PC-3 (cell line): Measurements from ENCODE around the gene TTC23L. TPM values are rescaled to one million over a fixed set of nuclear protein-coding genes. Genes with fewer than 3 reads are reported as not detected.

Source experiments
- ATAC-seq: fragments of 200-7000 bp; cut with Tn5 transposase; 2 replicates; pipeline ENCODE4 v1.9.1; 2020; ENCODE audit warnings: mild to moderate bottlenecking, moderate library complexity
- BruUV-seq: library from RNA; stranded (reverse); fragments of 400-500 nt; replicated peaks from 2 replicates; lab custom pipeline; 2021; lab: Mats Ljungman, UMichigan
- CTCF ChIA-PET: fragments of 300-600 bp; sonication (Branson Sonifier 250); formaldehyde crosslinking; loops from one replicate; lab custom pipeline; 2022; ENCODE audit warnings: antibody characterized with exemption; lab: Charles Lee
- POLR2A ChIA-PET: fragments of 300-600 bp; sonication (Branson Sonifier 250); formaldehyde crosslinking; loops from one replicate; lab custom pipeline; 2022; ENCODE audit warnings: antibody characterized with exemption; ENCODE audit not compliant: unreplicated experiment; lab: Charles Lee
- DNase-seq: peaks from one replicate; pipeline ENCODE4 v3.0.0-alpha.2; 2015
- H2AFZ ChIP-seq: fragments of 300-600 bp; sonication (generic); 2 replicates; pipeline ENCODE4 v1.6.0; 2016; ENCODE audit warnings: antibody characterized with exemption, low read length
- H3F3A ChIP-seq: fragments of 300-600 bp; sonication (generic); one replicate; pipeline ENCODE4 v1.6.0; 2017; ENCODE audit warnings: antibody characterized with exemption, low read length, control low read depth, mild to moderate bottlenecking; ENCODE audit not compliant: unreplicated experiment
- H3K27ac ChIP-seq: fragments of 300-600 bp; sonication (generic); 2 replicates; pipeline ENCODE4 v1.5.1; 2016; ENCODE audit warnings: mild to moderate bottlenecking, low read length
- H3K27me3 ChIP-seq: fragments of 300-600 bp; sonication (generic); 2 replicates; pipeline ENCODE4 v1.6.1; 2016; ENCODE audit warnings: low read length, mixed read lengths
- H3K36me3 ChIP-seq: fragments of 300-600 bp; sonication (generic); 2 replicates; pipeline ENCODE4 v1.6.1; 2016; ENCODE audit warnings: low read depth, mixed run types, low read length, mixed read lengths
- H3K4me1 ChIP-seq: fragments of 300-600 bp; sonication (generic); 2 replicates; pipeline ENCODE4 v1.5.1; 2016; ENCODE audit warnings: low read length; ENCODE audit not compliant: insufficient read depth
- H3K4me2 ChIP-seq: fragments of 300-600 bp; sonication (generic); 2 replicates; pipeline ENCODE4 v1.6.0; 2016; ENCODE audit warnings: low read length
- H3K4me3 ChIP-seq: fragments of 300-600 bp; sonication (generic); 2 replicates; pipeline ENCODE4 v1.5.1; 2016; ENCODE audit warnings: mild to moderate bottlenecking, low read length, mixed read lengths
- H3K79me2 ChIP-seq: fragments of 300-600 bp; sonication (generic); 2 replicates; pipeline ENCODE4 v1.6.1; 2017; ENCODE audit warnings: low read length, mixed read lengths
- H3K9ac ChIP-seq: fragments of 300-600 bp; sonication (generic); 2 replicates; pipeline ENCODE4 v1.6.0; 2016; ENCODE audit warnings: mild to moderate bottlenecking, low read length
- H3K9me2 ChIP-seq: fragments of 300-600 bp; sonication (generic); replicated peaks from 2 replicates; pipeline ENCODE4 v1.6.1; 2016; ENCODE audit warnings: mixed run types, low read length, mixed read lengths
- H3K9me3 ChIP-seq: fragments of 300-600 bp; sonication (generic); 2 replicates; pipeline ENCODE4 v1.6.1; 2016; ENCODE audit warnings: low read length, mixed read lengths
- H4K20me1 ChIP-seq: fragments of 300-600 bp; sonication (generic); 2 replicates; pipeline ENCODE4 v1.6.1; 2016; ENCODE audit warnings: low read length, mixed read lengths
- EZH2 ChIP-seq: fragments of 300-600 bp; sonication (generic); IDR thresholded peaks from one replicate; pipeline ENCODE4 v1.6.1; 2017; ENCODE audit warnings: antibody characterized with exemption, mild to moderate bottlenecking, low read length; ENCODE audit not compliant: unreplicated experiment
- EZH2phosphoT487 ChIP-seq: fragments of 300-600 bp; sonication (generic); IDR thresholded peaks from 2 replicates; pipeline ENCODE4 v1.6.1; 2018; ENCODE audit warnings: mild to moderate bottlenecking, antibody characterized with exemption, low read length, borderline replicate concordance
- intact Hi-C: fragments of 100-400 bp; cut with micrococcal nuclease; formaldehyde crosslinking; loops from 2 replicates; pipeline ENCODE4 v1.9.0; 2023
- total RNA-seq: library from RNA; depleted of rRNA; stranded (reverse); fragments of >200 nt; gene quantifications from 2 replicates; pipeline ENCODE4 v1.2.3, GENCODE V29; 2014; rRNA removed
- TF ChIP-seq, protein P1 (sequence below): fragments of 300-600 bp; sonication (generic); conservative IDR thresholded peaks from 2 replicates; pipeline ENCODE4 v1.5.1; 2017; ENCODE audit warnings: antibody characterized with exemption, low read depth, mild to moderate bottlenecking, low read length

The TTC23L gene
- total RNA-seq, 1 experiment from 2014 or later = 0.84 TPM

DNA sequence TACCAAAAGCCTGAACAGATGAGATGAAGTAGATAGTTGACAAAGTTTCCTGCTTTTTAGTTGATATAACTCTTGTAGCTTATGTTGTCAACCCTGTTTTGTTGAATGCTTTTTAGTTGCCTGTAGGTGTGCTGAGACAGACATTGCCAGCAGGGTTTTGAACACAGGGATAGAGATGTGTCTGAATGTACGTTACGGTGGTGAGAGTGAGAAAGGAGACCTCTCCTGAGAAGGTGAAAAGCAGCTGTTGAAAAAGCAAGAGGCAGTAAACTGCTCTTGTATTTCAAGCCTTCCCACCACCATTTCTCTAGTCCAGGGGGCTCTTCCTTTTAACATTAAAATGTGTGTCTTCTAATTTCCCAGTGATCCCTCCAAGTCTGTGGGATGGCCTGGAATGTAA is 105.1 kb downstream of the TTC23L start:
- DNase-seq (no peak), ATAC-seq (no peak)
- ChIA-PET POLR2A (no interaction called here), CTCF (interaction anchor here (0.6 kb wide), 1 partner anchor 1135 kb away, joined by 5 read pairs; no protein-coding TSS in a partner anchor)
- H3K79me2 ChIP-seq = no peaks in the 10 kb centered on the region
- H2AFZ ChIP-seq = no peak overlapping the region
- H3F3A ChIP-seq = no peaks in the 10 kb centered on the region
- no peaks in the 10 kb centered on the region for H3K27me3 ChIP-seq
- no peak overlapping the region for H3K4me2 ChIP-seq
- no peak overlapping the region for H3K27ac ChIP-seq
- H3K9ac ChIP-seq = no peak overlapping the region
- H3K4me1 ChIP-seq = no peaks in the 10 kb centered on the region
- H4K20me1 ChIP-seq = no peaks in the 10 kb centered on the region
- TF ChIP-seq EZH2phosphoT487 (no peak), EZH2 (no peak)
- TF ChIP-seq, protein P1, sequence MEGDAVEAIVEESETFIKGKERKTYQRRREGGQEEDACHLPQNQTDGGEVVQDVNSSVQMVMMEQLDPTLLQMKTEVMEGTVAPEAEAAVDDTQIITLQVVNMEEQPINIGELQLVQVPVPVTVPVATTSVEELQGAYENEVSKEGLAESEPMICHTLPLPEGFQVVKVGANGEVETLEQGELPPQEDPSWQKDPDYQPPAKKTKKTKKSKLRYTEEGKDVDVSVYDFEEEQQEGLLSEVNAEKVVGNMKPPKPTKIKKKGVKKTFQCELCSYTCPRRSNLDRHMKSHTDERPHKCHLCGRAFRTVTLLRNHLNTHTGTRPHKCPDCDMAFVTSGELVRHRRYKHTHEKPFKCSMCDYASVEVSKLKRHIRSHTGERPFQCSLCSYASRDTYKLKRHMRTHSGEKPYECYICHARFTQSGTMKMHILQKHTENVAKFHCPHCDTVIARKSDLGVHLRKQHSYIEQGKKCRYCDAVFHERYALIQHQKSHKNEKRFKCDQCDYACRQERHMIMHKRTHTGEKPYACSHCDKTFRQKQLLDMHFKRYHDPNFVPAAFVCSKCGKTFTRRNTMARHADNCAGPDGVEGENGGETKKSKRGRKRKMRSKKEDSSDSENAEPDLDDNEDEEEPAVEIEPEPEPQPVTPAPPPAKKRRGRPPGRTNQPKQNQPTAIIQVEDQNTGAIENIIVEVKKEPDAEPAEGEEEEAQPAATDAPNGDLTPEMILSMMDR = no peak
- H3K4me3 ChIP-seq = no peak overlapping the region
- no TSS peak for BruUV-seq
- peaks cover 12% of the 10 kb centered on the region for H3K36me3 ChIP-seq
- intact Hi-C loops = no loop called here
- H3K9me2 ChIP-seq = no peaks in the 10 kb centered on the region
- no peaks in the 10 kb centered on the region for H3K9me3 ChIP-seq

- BruUV-seq = no TSS peak
- no peaks in the 10 kb centered on the region for H3K27me3 ChIP-seq
- no peak overlapping the region for H2AFZ ChIP-seq
- H3K9ac ChIP-seq = no peak overlapping the region
- CTCF ChIA-PET = no interaction called here
- ATAC-seq = no peak
- no peaks in the 10 kb centered on the region for H3K9me3 ChIP-seq
- no peak for DNase-seq
- H3K36me3 ChIP-seq = peaks cover 15% of the 10 kb centered on the region
- H3K4me1 ChIP-seq = no peaks in the 10 kb centered on the region
- no peak overlapping the region for H3K27ac ChIP-seq
- H3K4me3 ChIP-seq = no peak overlapping the region
- POLR2A ChIA-PET = no interaction called here
- no peaks in the 10 kb centered on the region for H4K20me1 ChIP-seq
- TF ChIP-seq EZH2phosphoT487 (no peak), EZH2 (no peak)
- TF ChIP-seq, protein P1 = no peak
- H3K4me2 ChIP-seq = no peak overlapping the region
- H3K9me2 ChIP-seq = no peaks in the 10 kb centered on the region
- no peaks in the 10 kb centered on the region for H3K79me2 ChIP-seq
- intact Hi-C loops = no loop called here
- no peaks in the 10 kb centered on the region for H3F3A ChIP-seq
Observed at GRCh38 chr5:34944460-34945047, 105.6 kb downstream of the TTC23L start.

Other genes with a start within 250 kb of the TTC23L start
- gene RAI14, start 182.8 kb upstream of the TTC23L start, total RNA-seq = 54.4 and 73.5 TPM in 2 replicates
- gene RAD1, start 76.3 kb downstream of the TTC23L start, total RNA-seq = 22.5 and 62.5 TPM in 2 replicates
- 49.0 and 63.2 TPM in 2 replicates for gene BRIX1, start 76.5 kb downstream of the TTC23L start, total RNA-seq
- gene DNAJC21, start 90.4 kb downstream of the TTC23L start, total RNA-seq = 21.7 and 21.8 TPM in 2 replicates
- gene AGXT2, start 208.8 kb downstream of the TTC23L start, total RNA-seq = not detected in 2 replicates